Measurements from ENCODE around the gene RHOV.

- TF ChIP-seq CTCF (IDR thresholded peaks at IDR 0.05) (peak in 5 of 7 experiments; percentile 15 to 62 (median 42)), POLR2A (IDR thresholded peaks at IDR 0.05) (no peak), EP300 (IDR thresholded peaks at IDR 0.05) (no peak), POLR2AphosphoS5 (IDR thresholded peaks at IDR 0.05) (peak in 1 of 3 donors; percentile 22)
Measured at GRCh38 chr15:40894681-40895448, 20.8 kb upstream of the RHOV start.

Measured in stomach (tissue), 4 donors.